ENCODE measurements around the gene MAML3. TPM values are rescaled to one million over a fixed set of nuclear protein-coding genes. Genes with fewer than 3 reads are reported as not detected.

Gene MAML3
- total RNA-seq, 1 donor from 2014 or later = 8.1 TPM

DNA sequence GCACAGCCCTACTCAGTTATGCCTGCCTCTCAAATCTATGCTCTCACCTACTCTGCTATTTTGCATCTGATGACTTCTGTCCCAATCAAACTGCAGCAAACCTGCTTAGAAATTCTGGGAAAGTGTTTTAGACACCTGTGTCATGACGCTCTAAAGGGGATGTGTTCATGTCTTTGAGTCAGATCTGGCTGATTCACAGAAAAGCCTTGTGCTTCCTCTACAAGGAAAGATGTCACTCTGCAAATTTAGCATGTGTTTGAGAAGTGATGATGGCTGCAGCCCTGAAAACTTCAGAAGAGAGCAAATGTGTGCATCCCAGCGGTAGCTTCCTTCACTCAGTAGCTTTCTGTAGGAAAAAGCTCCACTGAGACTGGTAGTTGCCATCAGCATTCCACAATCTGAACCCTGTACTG lies 253.0 kb downstream of the MAML3 start:
- DNase-seq (ENCODE audit: low read depth) = no peak
- H3K4me1 Mint-ChIP-seq (ENCODE audit: low read depth, unreplicated experiment) = peaks cover 17% of the 10 kb centered on the region
- Histone ChIP-seq H3K4me3 (ENCODE audit: insufficient read depth, low read depth, low read length) (no peak overlapping the region), H3K9ac (ENCODE audit: low read length) (no peak overlapping the region), H4K20me1 (ENCODE audit: insufficient read depth, low read length) (no peaks in the 10 kb centered on the region), H3K36me3 (ENCODE audit: insufficient read depth, low read length) (no peaks in the 10 kb centered on the region), H3K79me2 (ENCODE audit: insufficient read depth, low read length) (no peaks in the 10 kb centered on the region), H3K4me2 (ENCODE audit: low read length) (peak overlapping the region; percentile 78), H3K9me3 (ENCODE audit: insufficient read depth, low read depth, low read length) (no peaks in the 10 kb centered on the region), H3K4me1 (ENCODE audit: insufficient read depth, low read length) (peaks cover 9% of the 10 kb centered on the region), H3K27ac (ENCODE audit: low read depth, low read length) (no peak overlapping the region), H2AFZ (ENCODE audit: low read depth, low read length) (no peak overlapping the region), H3K27me3 (ENCODE audit: insufficient read depth, low read length) (no peaks in the 10 kb centered on the region)
- H3K9me3 Mint-ChIP-seq (ENCODE audit: unreplicated experiment) = peaks cover 1% of the 10 kb centered on the region
- no peaks in the 10 kb centered on the region for H3K27me3 Mint-ChIP-seq (ENCODE audit: low read depth, unreplicated experiment)
- no peak for FAIRE-seq
- peaks cover 2% of the 10 kb centered on the region for H3K36me3 Mint-ChIP-seq (ENCODE audit: low read depth, unreplicated experiment)
- no peak overlapping the region for H3K27ac Mint-ChIP-seq (ENCODE audit: unreplicated experiment)
- H3K4me3 Mint-ChIP-seq (ENCODE audit: unreplicated experiment) = no peak overlapping the region
- no peak for TF ChIP-seq EZH2 (IDR thresholded peaks at IDR 0.05; ENCODE audit: insufficient read depth, low read length)
- TF ChIP-seq, protein P1, sequence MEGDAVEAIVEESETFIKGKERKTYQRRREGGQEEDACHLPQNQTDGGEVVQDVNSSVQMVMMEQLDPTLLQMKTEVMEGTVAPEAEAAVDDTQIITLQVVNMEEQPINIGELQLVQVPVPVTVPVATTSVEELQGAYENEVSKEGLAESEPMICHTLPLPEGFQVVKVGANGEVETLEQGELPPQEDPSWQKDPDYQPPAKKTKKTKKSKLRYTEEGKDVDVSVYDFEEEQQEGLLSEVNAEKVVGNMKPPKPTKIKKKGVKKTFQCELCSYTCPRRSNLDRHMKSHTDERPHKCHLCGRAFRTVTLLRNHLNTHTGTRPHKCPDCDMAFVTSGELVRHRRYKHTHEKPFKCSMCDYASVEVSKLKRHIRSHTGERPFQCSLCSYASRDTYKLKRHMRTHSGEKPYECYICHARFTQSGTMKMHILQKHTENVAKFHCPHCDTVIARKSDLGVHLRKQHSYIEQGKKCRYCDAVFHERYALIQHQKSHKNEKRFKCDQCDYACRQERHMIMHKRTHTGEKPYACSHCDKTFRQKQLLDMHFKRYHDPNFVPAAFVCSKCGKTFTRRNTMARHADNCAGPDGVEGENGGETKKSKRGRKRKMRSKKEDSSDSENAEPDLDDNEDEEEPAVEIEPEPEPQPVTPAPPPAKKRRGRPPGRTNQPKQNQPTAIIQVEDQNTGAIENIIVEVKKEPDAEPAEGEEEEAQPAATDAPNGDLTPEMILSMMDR (IDR thresholded peaks at IDR 0.05; ENCODE audit: insufficient read depth, low read depth, low read length) = no peak

DNA sequence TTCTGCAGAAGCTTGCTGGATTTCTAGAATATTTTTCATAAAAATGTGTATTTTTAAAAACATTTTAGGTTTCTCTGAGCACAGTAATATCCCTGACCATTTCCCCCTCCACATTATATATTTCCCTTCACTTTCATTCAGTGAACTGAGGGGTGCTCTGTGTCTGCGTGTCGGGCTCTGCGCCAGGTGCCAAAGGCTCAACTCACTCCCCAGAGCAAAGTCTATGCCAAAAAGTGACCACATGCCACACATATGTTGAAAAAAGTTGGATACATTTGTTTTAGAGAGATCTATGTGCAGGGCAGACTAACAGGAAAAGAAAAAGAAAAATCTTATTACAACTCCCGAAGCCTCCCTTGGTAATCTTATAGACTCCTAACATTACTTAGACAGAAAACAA lies 254.6 kb downstream of the MAML3 start:
- Histone ChIP-seq H3K9ac (ENCODE audit: low read length) (no peak overlapping the region), H4K20me1 (ENCODE audit: insufficient read depth, low read length) (no peaks in the 10 kb centered on the region), H3K36me3 (ENCODE audit: insufficient read depth, low read length) (no peaks in the 10 kb centered on the region), H3K79me2 (ENCODE audit: insufficient read depth, low read length) (no peaks in the 10 kb centered on the region), H3K4me1 (ENCODE audit: insufficient read depth, low read length) (peaks cover 9% of the 10 kb centered on the region), H2AFZ (ENCODE audit: low read depth, low read length) (no peak overlapping the region), H3K4me3 (ENCODE audit: insufficient read depth, low read depth, low read length) (no peak overlapping the region), H3K4me2 (ENCODE audit: low read length) (no peak overlapping the region), H3K27me3 (ENCODE audit: insufficient read depth, low read length) (no peaks in the 10 kb centered on the region), H3K9me3 (ENCODE audit: insufficient read depth, low read depth, low read length) (no peaks in the 10 kb centered on the region), H3K27ac (ENCODE audit: low read depth, low read length) (no peak overlapping the region)
- peaks cover 19% of the 10 kb centered on the region for H3K4me1 Mint-ChIP-seq (ENCODE audit: low read depth, unreplicated experiment)
- H3K27me3 Mint-ChIP-seq (ENCODE audit: low read depth, unreplicated experiment) = no peaks in the 10 kb centered on the region
- H3K27ac Mint-ChIP-seq (ENCODE audit: unreplicated experiment) = no peak overlapping the region
- FAIRE-seq (no peak), DNase-seq (ENCODE audit: low read depth) (no peak)
- peaks cover 2% of the 10 kb centered on the region for H3K36me3 Mint-ChIP-seq (ENCODE audit: low read depth, unreplicated experiment)
- peaks cover 1% of the 10 kb centered on the region for H3K9me3 Mint-ChIP-seq (ENCODE audit: unreplicated experiment)
- TF ChIP-seq, protein P1 (IDR thresholded peaks at IDR 0.05; ENCODE audit: insufficient read depth, low read depth, low read length) = no peak
- H3K4me3 Mint-ChIP-seq (ENCODE audit: unreplicated experiment) = no peak overlapping the region

DNA sequence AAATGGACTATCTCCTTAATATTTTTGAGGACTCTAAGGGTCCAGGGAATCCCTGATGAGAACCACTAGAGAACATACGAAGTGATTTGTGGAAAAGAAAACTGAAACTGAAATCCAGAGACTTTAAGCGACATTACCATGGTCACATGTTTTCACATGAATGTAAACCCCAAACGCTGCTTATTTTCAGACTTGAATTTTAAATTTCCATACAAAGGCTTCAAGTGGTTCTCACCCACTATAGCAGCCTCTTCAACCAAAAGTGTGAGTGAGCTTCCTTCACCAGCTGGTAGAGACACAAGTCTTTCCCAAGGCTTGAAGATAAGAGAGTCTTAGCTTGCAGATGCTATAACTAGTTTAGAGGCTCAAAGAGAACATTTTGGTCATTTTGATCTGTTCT lies 255.7 kb downstream of the MAML3 start:
- no peak overlapping the region for H2AFZ ChIP-seq (ENCODE audit: low read depth, low read length)
- no peaks in the 10 kb centered on the region for H3K36me3 Mint-ChIP-seq (ENCODE audit: low read depth, unreplicated experiment)
- peaks cover 9% of the 10 kb centered on the region for H3K4me1 ChIP-seq (ENCODE audit: insufficient read depth, low read length)
- H3K9me3 Mint-ChIP-seq (ENCODE audit: unreplicated experiment) = no peaks in the 10 kb centered on the region
- TF ChIP-seq, protein P1 (IDR thresholded peaks at IDR 0.05; ENCODE audit: insufficient read depth, low read depth, low read length) = no peak
- TF ChIP-seq EZH2 (IDR thresholded peaks at IDR 0.05; ENCODE audit: insufficient read depth, low read length) = no peak
- no peaks in the 10 kb centered on the region for H3K79me2 ChIP-seq (ENCODE audit: insufficient read depth, low read length)
- FAIRE-seq = no peak
- no peaks in the 10 kb centered on the region for H3K27me3 ChIP-seq (ENCODE audit: insufficient read depth, low read length)
- no peaks in the 10 kb centered on the region for H3K36me3 ChIP-seq (ENCODE audit: insufficient read depth, low read length)
- no peak overlapping the region for H3K9ac ChIP-seq (ENCODE audit: low read length)
- no peaks in the 10 kb centered on the region for H3K27me3 Mint-ChIP-seq (ENCODE audit: low read depth, unreplicated experiment)
- H3K4me1 Mint-ChIP-seq (ENCODE audit: low read depth, unreplicated experiment) = peaks cover 13% of the 10 kb centered on the region
- H3K4me2 ChIP-seq (ENCODE audit: low read length) = no peak overlapping the region
- H3K4me3 Mint-ChIP-seq (ENCODE audit: unreplicated experiment) = no peak overlapping the region
- no peak overlapping the region for H3K27ac ChIP-seq (ENCODE audit: low read depth, low read length)
- no peaks in the 10 kb centered on the region for H3K9me3 ChIP-seq (ENCODE audit: insufficient read depth, low read depth, low read length)
- no peaks in the 10 kb centered on the region for H4K20me1 ChIP-seq (ENCODE audit: insufficient read depth, low read length)
- H3K27ac Mint-ChIP-seq (ENCODE audit: unreplicated experiment) = no peak overlapping the region
- H3K4me3 ChIP-seq (ENCODE audit: insufficient read depth, low read depth, low read length) = no peak overlapping the region
- DNase-seq (ENCODE audit: low read depth) = no peak

All from astrocyte (in vitro differentiated cells and primary cell).